SU-DHL-6 (cell line): ENCODE results near the gene CARMIL1.

ENCODE experiments used
- CTCF ChIP-seq: fragments of 200-600 bp; sonication (generic); IDR thresholded peaks from one replicate; pipeline ENCODE4 v1.5.1; 2017; ENCODE audit warnings: antibody characterized with exemption, mild to moderate bottlenecking, low read length, moderate library complexity; ENCODE audit not compliant: insufficient read depth, poor library complexity, severe bottlenecking
- EZH2phosphoT487 ChIP-seq: fragments of 200-600 bp; sonication (generic), shearing (Covaris generic); conservative IDR thresholded peaks from 2 replicates; pipeline ENCODE4 v1.6.1; 2018; ENCODE audit warnings: mild to moderate bottlenecking, antibody characterized with exemption, low read length, moderate library complexity, mixed read lengths

- TF ChIP-seq CTCF (no peak), EZH2phosphoT487 (no peak)
Observed at GRCh38 chr6:25326126-25326525, 47.0 kb downstream of the CARMIL1 start.
